Measurements from ENCODE around the gene ZNF716. TPM values are rescaled to one million over a fixed set of nuclear protein-coding genes. Genes with fewer than 3 reads are reported as not detected.

The ZNF716 gene
- total RNA-seq, 1 experiment from 2014 or later: not detected

GRCh38 chr7:57426629-57427003 is 23.4 kb upstream of the ZNF716 start:
- CTCF ChIA-PET: no interaction called here
- TF ChIP-seq, protein P1, sequence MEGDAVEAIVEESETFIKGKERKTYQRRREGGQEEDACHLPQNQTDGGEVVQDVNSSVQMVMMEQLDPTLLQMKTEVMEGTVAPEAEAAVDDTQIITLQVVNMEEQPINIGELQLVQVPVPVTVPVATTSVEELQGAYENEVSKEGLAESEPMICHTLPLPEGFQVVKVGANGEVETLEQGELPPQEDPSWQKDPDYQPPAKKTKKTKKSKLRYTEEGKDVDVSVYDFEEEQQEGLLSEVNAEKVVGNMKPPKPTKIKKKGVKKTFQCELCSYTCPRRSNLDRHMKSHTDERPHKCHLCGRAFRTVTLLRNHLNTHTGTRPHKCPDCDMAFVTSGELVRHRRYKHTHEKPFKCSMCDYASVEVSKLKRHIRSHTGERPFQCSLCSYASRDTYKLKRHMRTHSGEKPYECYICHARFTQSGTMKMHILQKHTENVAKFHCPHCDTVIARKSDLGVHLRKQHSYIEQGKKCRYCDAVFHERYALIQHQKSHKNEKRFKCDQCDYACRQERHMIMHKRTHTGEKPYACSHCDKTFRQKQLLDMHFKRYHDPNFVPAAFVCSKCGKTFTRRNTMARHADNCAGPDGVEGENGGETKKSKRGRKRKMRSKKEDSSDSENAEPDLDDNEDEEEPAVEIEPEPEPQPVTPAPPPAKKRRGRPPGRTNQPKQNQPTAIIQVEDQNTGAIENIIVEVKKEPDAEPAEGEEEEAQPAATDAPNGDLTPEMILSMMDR (IDR thresholded peaks at IDR 0.05; ENCODE audit: unreplicated experiment): no peak
- intact Hi-C loops (cut with micrococcal nuclease): no loop called here

GRCh38 chr7:57427146-57427545 is 22.8 kb upstream of the ZNF716 start:
- CTCF ChIA-PET: no interaction called here
- TF ChIP-seq, protein P1 (IDR thresholded peaks at IDR 0.05; ENCODE audit: unreplicated experiment): no peak
- Mint-ChIP-seq H3K27ac (ENCODE audit: low read depth, unreplicated experiment) (no peak overlapping the region), H3K36me3 (ENCODE audit: insufficient read depth, unreplicated experiment) (no peaks in the 10 kb centered on the region), H3K4me1 (ENCODE audit: insufficient read depth, unreplicated experiment) (no peaks in the 10 kb centered on the region), H3K27me3 (ENCODE audit: insufficient read depth, unreplicated experiment) (no peaks in the 10 kb centered on the region), H3K4me3 (ENCODE audit: unreplicated experiment) (no peak overlapping the region), H3K9me3 (ENCODE audit: unreplicated experiment) (peaks cover 17% of the 10 kb centered on the region)
- BruUV-seq (replicated peaks): no TSS peak
- DNase-seq (ENCODE audit: unreplicated experiment): no peak
- intact Hi-C loops (cut with micrococcal nuclease): no loop called here
- POLR2A ChIA-PET: no interaction called here

More at GRCh38 chr7:57426629-57427003, 23.4 kb upstream of the ZNF716 start:
- no TSS peak for BruUV-seq (replicated peaks)
- H3K4me3 Mint-ChIP-seq (ENCODE audit: unreplicated experiment): no peak overlapping the region
- POLR2A ChIA-PET: no interaction called here
- no peaks in the 10 kb centered on the region for H3K27me3 Mint-ChIP-seq (ENCODE audit: insufficient read depth, unreplicated experiment)
- peaks cover 16% of the 10 kb centered on the region for H3K9me3 Mint-ChIP-seq (ENCODE audit: unreplicated experiment)
- no peaks in the 10 kb centered on the region for H3K36me3 Mint-ChIP-seq (ENCODE audit: insufficient read depth, unreplicated experiment)
- H3K4me1 Mint-ChIP-seq (ENCODE audit: insufficient read depth, unreplicated experiment): no peaks in the 10 kb centered on the region
- DNase-seq (ENCODE audit: unreplicated experiment): no peak
- no peak overlapping the region for H3K27ac Mint-ChIP-seq (ENCODE audit: low read depth, unreplicated experiment)

DNA sequence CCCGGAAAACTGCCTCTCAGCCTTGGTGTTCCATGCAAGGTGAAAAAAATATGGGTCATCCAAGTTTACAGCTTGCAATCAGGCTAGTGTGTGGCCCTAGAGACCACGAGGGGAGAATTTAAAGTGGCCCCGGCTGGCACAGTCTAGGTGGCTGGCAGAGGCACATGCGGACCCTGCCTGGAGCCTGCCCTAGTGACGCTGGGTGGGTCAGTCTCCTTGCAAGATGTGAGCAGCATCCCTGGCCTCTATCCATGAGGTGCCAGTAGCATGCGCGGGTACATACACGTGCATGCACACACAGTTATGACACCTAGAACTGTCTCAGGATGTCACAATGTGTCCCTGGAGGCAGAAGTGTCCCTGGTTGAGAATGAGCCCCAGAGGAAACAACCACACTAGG is 22.4 kb upstream of the ZNF716 start:
- Mint-ChIP-seq H3K36me3 (ENCODE audit: insufficient read depth, unreplicated experiment) (no peaks in the 10 kb centered on the region), H3K27me3 (ENCODE audit: insufficient read depth, unreplicated experiment) (no peaks in the 10 kb centered on the region), H3K9me3 (ENCODE audit: unreplicated experiment) (peaks cover 18% of the 10 kb centered on the region), H3K4me1 (ENCODE audit: insufficient read depth, unreplicated experiment) (no peaks in the 10 kb centered on the region), H3K4me3 (ENCODE audit: unreplicated experiment) (no peak overlapping the region), H3K27ac (ENCODE audit: low read depth, unreplicated experiment) (no peak overlapping the region)
- intact Hi-C loops (cut with micrococcal nuclease): no loop called here
- POLR2A ChIA-PET: no interaction called here
- CTCF ChIA-PET: no interaction called here
- no TSS peak for BruUV-seq (replicated peaks)
- TF ChIP-seq, protein P1 (IDR thresholded peaks at IDR 0.05; ENCODE audit: unreplicated experiment): no peak
- DNase-seq (ENCODE audit: unreplicated experiment): no peak

DNA sequence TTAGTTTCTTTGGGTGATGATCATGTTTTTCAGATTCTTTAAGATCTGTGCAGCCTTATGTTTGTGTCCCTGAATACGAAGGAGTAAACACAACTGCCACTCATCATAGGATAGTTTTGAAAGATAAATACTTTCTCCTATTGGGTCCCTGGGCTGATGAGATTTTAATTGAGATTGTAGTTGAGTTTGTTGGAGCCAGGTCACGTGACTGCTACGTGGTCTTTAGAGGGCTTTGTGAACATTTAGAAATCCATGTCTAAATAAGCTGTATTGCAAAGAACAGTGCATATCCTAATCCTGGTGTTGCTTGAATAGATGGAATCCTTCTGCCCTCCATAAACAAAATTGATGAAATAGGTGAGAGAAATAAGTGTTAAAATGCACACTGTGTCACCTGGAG is 17.4 kb upstream of the ZNF716 start:
- ChIA-PET CTCF (no interaction called here), POLR2A (no interaction called here)
- no TSS peak for BruUV-seq (replicated peaks)
- Mint-ChIP-seq H3K4me3 (ENCODE audit: unreplicated experiment) (no peak overlapping the region), H3K9me3 (ENCODE audit: unreplicated experiment) (peaks cover 22% of the 10 kb centered on the region), H3K27ac (ENCODE audit: low read depth, unreplicated experiment) (no peak overlapping the region), H3K36me3 (ENCODE audit: insufficient read depth, unreplicated experiment) (no peaks in the 10 kb centered on the region), H3K4me1 (ENCODE audit: insufficient read depth, unreplicated experiment) (no peaks in the 10 kb centered on the region), H3K27me3 (ENCODE audit: insufficient read depth, unreplicated experiment) (no peaks in the 10 kb centered on the region)
- intact Hi-C loops (cut with micrococcal nuclease): no loop called here
- no peak for DNase-seq (ENCODE audit: unreplicated experiment)
- TF ChIP-seq, protein P1 (IDR thresholded peaks at IDR 0.05; ENCODE audit: unreplicated experiment): no peak
